ENCODE results near the gene TRAP1. TPM values are rescaled to one million over a fixed set of nuclear protein-coding genes. Genes with fewer than 3 reads are reported as not detected.

TRAP1 gene
- polyA plus RNA-seq, 1 of the 3 experiments (the other 2 are of a cell fraction): 129 TPM

GRCh38 chr16:3748307-3748706 lies 31.0 kb upstream of the TRAP1 start:
- no peaks in the 10 kb centered on the region for H3K9me3 ChIP-seq
- DNase-seq: no peak
- peaks cover 7% of the 10 kb centered on the region; the same call in 1 of the 2 replicates for H3K79me2 ChIP-seq (ENCODE audit: insufficient read depth)
- peaks cover 0 to 2% of the 10 kb centered on the region in 2 experiments; a peak in 1 of 4 replicates for H3K4me1 ChIP-seq (ENCODE audit: control insufficient read depth in 1 of 2, insufficient read depth in 2 of 2, low read depth in 1 of 2, low read length in 1 of 2)
- no peak overlapping the region for H3K4me3 ChIP-seq (ENCODE audit: low read depth in 2 of 2, low read length in 1 of 2)
- H3K4me2 ChIP-seq: no peak overlapping the region
- ChIA-PET POLR2A (no interaction called here), CTCF (no interaction called here)
- peaks cover 44 to 59% of the 10 kb centered on the region in 2 experiments for H3K36me3 ChIP-seq (replicated peaks in 1 of 2; ENCODE audit: control insufficient read depth in 1 of 2, insufficient read depth in 2 of 2, low read length in 1 of 2)
- H3F3A ChIP-seq (replicated peaks; ENCODE audit: insufficient read depth): no peaks in the 10 kb centered on the region
- H4K20me1 ChIP-seq (ENCODE audit: insufficient read depth): no peaks in the 10 kb centered on the region; the same call in 1 of the 2 replicates
- TF ChIP-seq NFIC (IDR thresholded peaks at IDR 0.05; ENCODE audit: borderline replicate concordance) (peak; percentile 28), POLR2AphosphoS5 (IDR thresholded peaks at IDR 0.05; ENCODE audit: low read depth, low read length) (no peak)
- 75% methylated on average over 4 of the region's 5 CpGs for WGBS (ENCODE audit: low lambda C conversion rate)
- no peaks in the 10 kb centered on the region for H3K9me2 ChIP-seq
- H3K27ac ChIP-seq (ENCODE audit: low read depth in 2 of 2, low read length in 1 of 2): no peak overlapping the region
- no peaks in the 10 kb centered on the region for H3K27me3 ChIP-seq (ENCODE audit: insufficient read depth)
- no peak overlapping the region for H2AFZ ChIP-seq (ENCODE audit: low read depth)
- H3K9ac ChIP-seq: no peak overlapping the region

DNA sequence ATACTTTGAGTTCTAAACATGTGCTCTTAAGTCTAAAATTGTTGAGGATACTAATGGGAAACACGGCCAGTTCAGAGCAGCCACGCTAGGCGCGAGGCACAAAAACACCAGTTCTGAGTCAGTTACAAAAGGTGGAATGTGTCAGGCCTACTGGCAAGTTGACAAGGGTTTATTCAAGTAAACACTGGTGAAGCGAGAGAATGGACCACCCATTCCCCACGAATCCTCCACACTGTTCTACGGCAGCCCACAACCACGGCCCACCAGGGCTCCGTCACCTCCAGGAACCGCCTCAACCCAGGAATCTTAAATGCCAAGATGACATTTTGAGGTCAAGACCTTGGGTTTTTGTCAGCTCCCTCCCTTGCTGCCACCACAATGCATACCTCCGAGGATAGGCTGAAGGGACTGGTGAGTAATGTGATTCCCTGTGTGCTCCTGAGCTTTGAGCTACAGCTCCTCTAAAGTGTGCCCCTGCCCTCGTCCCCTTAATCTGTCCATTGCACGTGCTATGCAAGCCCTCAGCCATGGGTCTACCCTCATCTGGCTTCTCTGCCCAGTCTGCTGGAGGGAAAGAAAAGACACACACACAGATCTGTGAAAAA lies 28.5 kb upstream of the TRAP1 start:
- no peak overlapping the region for H2AFZ ChIP-seq (ENCODE audit: low read depth)
- no peaks in the 10 kb centered on the region for H3F3A ChIP-seq (replicated peaks; ENCODE audit: insufficient read depth)
- no peak for TF ChIP-seq YY1 (IDR thresholded peaks at IDR 0.05; ENCODE audit: low read depth)
- TF ChIP-seq ELF1 (IDR thresholded peaks at IDR 0.05): no peak
- TF ChIP-seq JUND (IDR thresholded peaks at IDR 0.05): no peak
- TF ChIP-seq NRF1 (IDR thresholded peaks at IDR 0.05; ENCODE audit: low read depth, low read length): no peak
- no peak for TF ChIP-seq RCOR1 (IDR thresholded peaks at IDR 0.05; ENCODE audit: low read length)
- no peak for TF ChIP-seq MXI1 (IDR thresholded peaks at IDR 0.05; ENCODE audit: low read depth, low read length)
- TF ChIP-seq, protein P1, sequence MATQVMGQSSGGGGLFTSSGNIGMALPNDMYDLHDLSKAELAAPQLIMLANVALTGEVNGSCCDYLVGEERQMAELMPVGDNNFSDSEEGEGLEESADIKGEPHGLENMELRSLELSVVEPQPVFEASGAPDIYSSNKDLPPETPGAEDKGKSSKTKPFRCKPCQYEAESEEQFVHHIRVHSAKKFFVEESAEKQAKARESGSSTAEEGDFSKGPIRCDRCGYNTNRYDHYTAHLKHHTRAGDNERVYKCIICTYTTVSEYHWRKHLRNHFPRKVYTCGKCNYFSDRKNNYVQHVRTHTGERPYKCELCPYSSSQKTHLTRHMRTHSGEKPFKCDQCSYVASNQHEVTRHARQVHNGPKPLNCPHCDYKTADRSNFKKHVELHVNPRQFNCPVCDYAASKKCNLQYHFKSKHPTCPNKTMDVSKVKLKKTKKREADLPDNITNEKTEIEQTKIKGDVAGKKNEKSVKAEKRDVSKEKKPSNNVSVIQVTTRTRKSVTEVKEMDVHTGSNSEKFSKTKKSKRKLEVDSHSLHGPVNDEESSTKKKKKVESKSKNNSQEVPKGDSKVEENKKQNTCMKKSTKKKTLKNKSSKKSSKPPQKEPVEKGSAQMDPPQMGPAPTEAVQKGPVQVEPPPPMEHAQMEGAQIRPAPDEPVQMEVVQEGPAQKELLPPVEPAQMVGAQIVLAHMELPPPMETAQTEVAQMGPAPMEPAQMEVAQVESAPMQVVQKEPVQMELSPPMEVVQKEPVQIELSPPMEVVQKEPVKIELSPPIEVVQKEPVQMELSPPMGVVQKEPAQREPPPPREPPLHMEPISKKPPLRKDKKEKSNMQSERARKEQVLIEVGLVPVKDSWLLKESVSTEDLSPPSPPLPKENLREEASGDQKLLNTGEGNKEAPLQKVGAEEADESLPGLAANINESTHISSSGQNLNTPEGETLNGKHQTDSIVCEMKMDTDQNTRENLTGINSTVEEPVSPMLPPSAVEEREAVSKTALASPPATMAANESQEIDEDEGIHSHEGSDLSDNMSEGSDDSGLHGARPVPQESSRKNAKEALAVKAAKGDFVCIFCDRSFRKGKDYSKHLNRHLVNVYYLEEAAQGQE (IDR thresholded peaks at IDR 0.05; ENCODE audit: low read depth, low read length): no peak
- no peaks in the 10 kb centered on the region for H4K20me1 ChIP-seq (ENCODE audit: insufficient read depth)
- ChIA-PET POLR2A (no interaction called here), CTCF (no interaction called here)
- no peak overlapping the region for H3K4me2 ChIP-seq
- H3K4me1 ChIP-seq (ENCODE audit: control insufficient read depth in 1 of 2, insufficient read depth in 2 of 2, low read depth in 1 of 2, low read length in 1 of 2): no peaks in the 10 kb centered on the region
- DNase-seq: no peak
- peaks cover 56 to 63% of the 10 kb centered on the region in 2 experiments for H3K36me3 ChIP-seq (replicated peaks in 1 of 2; ENCODE audit: control insufficient read depth in 1 of 2, insufficient read depth in 2 of 2, low read length in 1 of 2)
- H3K27ac ChIP-seq (ENCODE audit: low read depth in 2 of 2, low read length in 1 of 2): no peak overlapping the region
- H3K27me3 ChIP-seq (ENCODE audit: insufficient read depth): no peaks in the 10 kb centered on the region
- H3K9me2 ChIP-seq: no peaks in the 10 kb centered on the region
- H3K79me2 ChIP-seq (ENCODE audit: insufficient read depth): no peaks in the 10 kb centered on the region
- no peak overlapping the region for H3K9ac ChIP-seq
- 97% methylated on average over 13 of the region's 13 CpGs for WGBS (ENCODE audit: low lambda C conversion rate)
- H3K4me3 ChIP-seq (ENCODE audit: low read depth in 2 of 2, low read length in 1 of 2): no peak overlapping the region
- H3K9me3 ChIP-seq: no peaks in the 10 kb centered on the region

DNA sequence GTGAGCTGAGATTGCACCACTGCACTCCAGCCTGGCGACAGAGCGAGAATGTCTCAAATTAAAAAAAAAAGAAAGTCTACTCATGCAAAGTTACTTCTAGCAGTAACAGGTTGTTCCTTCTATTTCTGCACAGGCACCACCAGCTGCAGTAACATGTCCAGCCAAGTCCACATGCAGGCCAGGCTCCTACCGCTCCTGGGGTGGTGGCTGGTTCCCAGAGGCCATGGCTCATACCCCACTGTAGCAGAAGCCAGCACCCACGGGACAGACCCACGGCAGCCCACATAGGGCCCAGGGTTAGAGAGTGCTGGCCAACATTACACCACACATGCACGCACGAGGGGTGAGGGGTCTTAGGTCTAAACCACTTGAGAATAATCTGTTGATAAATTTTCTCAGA lies 26.7 kb upstream of the TRAP1 start:
- no peaks in the 10 kb centered on the region for H3K9me2 ChIP-seq
- no peaks in the 10 kb centered on the region for H3F3A ChIP-seq (replicated peaks; ENCODE audit: insufficient read depth)
- ChIA-PET POLR2A (no interaction called here), CTCF (no interaction called here)
- no peak overlapping the region for H3K27ac ChIP-seq (ENCODE audit: low read depth in 2 of 2, low read length in 1 of 2)
- no peaks in the 10 kb centered on the region for H4K20me1 ChIP-seq (ENCODE audit: insufficient read depth)
- H3K27me3 ChIP-seq (ENCODE audit: insufficient read depth): no peaks in the 10 kb centered on the region
- H3K79me2 ChIP-seq (ENCODE audit: insufficient read depth): no peaks in the 10 kb centered on the region
- H3K4me3 ChIP-seq (ENCODE audit: low read depth in 2 of 2, low read length in 1 of 2): no peak overlapping the region
- no peak overlapping the region for H2AFZ ChIP-seq (ENCODE audit: low read depth)
- H3K9ac ChIP-seq: no peak overlapping the region
- peaks cover 58 to 70% of the 10 kb centered on the region in 2 experiments for H3K36me3 ChIP-seq (replicated peaks in 1 of 2; ENCODE audit: control insufficient read depth in 1 of 2, insufficient read depth in 2 of 2, low read length in 1 of 2)
- DNase-seq: no peak
- 82% methylated on average over 4 of the region's 7 CpGs for WGBS (ENCODE audit: low lambda C conversion rate)
- no peaks in the 10 kb centered on the region for H3K9me3 ChIP-seq
- H3K4me2 ChIP-seq: no peak overlapping the region
- no peaks in the 10 kb centered on the region for H3K4me1 ChIP-seq (ENCODE audit: control insufficient read depth in 1 of 2, insufficient read depth in 2 of 2, low read depth in 1 of 2, low read length in 1 of 2)
- TF ChIP-seq RAD21 (IDR thresholded peaks at IDR 0.05; ENCODE audit: low read length): no peak
- TF ChIP-seq POLR2AphosphoS5 (IDR thresholded peaks at IDR 0.05; ENCODE audit: low read depth, low read length): no peak
- TF ChIP-seq, protein P1 (IDR thresholded peaks at IDR 0.05; ENCODE audit: low read depth, low read length): no peak
- no peak for TF ChIP-seq MXI1 (IDR thresholded peaks at IDR 0.05; ENCODE audit: low read depth, low read length)
- no peak for TF ChIP-seq RFX5 (IDR thresholded peaks at IDR 0.05; ENCODE audit: low read length)
- TF ChIP-seq NFIC (IDR thresholded peaks at IDR 0.05; ENCODE audit: borderline replicate concordance): no peak
- TF ChIP-seq ELF1 (IDR thresholded peaks at IDR 0.05): no peak
- TF ChIP-seq FOSL2 (IDR thresholded peaks at IDR 0.05; ENCODE audit: borderline replicate concordance, low read depth): no peak
- TF ChIP-seq, protein P2, sequence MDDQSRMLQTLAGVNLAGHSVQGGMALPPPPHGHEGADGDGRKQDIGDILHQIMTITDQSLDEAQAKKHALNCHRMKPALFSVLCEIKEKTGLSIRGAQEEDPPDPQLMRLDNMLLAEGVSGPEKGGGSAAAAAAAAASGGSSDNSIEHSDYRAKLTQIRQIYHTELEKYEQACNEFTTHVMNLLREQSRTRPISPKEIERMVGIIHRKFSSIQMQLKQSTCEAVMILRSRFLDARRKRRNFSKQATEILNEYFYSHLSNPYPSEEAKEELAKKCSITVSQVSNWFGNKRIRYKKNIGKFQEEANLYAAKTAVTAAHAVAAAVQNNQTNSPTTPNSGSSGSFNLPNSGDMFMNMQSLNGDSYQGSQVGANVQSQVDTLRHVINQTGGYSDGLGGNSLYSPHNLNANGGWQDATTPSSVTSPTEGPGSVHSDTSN (IDR thresholded peaks at IDR 0.05): no peak
